AG09319 (cell line): ENCODE results near the gene KCNQ2.

Source experiments
- DNase-seq: peaks from one replicate; pipeline ENCODE4 v3.0.0-alpha.2; 2010; ENCODE audit warnings: low read depth; ENCODE audit errors: extremely low read depth
- TF ChIP-seq, protein P1 (sequence below): IDR thresholded peaks from 2 replicates; pipeline ENCODE4 v1.5.1; 2011; ENCODE audit warnings: low read depth, mild to moderate bottlenecking, inconsistent platforms, low read length, moderate library complexity

Gene KCNQ2

DNA sequence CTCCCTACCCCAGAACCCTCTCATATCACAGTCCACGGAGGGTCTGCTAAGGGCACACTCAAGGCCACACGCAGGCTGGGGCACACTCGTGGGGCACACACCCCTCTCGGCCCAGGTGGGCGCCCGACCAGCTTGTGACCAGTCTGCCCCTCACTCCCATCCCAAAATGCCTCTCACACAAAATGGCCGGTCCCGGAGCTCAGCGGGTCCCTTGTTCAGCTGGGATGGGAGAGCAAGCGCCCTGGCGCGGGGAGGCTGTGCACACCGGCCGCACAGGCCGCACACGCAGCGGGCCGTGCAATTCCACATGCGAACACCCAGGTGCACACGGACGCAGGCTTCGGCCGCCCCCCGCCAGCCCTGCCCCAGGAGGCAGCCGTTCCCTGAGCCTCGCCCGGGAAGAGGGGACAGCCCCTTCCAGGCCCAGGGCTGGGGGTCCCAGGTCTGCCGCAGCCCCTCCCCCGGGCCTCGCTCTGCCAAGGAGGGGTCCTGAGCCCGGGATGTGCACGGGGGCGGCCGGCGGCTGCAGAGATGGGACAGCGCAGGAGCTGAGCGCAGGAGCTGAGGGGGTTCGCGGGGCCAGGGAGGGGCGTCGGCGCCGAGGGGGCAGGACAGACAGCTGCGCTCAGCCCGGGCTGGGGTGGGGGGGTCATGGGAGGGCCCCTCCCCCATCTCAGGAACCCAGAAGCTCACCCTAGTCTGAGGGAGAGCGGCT is 1.3 kb downstream of the KCNQ2 start:
- no peak for DNase-seq
- TF ChIP-seq, protein P1, sequence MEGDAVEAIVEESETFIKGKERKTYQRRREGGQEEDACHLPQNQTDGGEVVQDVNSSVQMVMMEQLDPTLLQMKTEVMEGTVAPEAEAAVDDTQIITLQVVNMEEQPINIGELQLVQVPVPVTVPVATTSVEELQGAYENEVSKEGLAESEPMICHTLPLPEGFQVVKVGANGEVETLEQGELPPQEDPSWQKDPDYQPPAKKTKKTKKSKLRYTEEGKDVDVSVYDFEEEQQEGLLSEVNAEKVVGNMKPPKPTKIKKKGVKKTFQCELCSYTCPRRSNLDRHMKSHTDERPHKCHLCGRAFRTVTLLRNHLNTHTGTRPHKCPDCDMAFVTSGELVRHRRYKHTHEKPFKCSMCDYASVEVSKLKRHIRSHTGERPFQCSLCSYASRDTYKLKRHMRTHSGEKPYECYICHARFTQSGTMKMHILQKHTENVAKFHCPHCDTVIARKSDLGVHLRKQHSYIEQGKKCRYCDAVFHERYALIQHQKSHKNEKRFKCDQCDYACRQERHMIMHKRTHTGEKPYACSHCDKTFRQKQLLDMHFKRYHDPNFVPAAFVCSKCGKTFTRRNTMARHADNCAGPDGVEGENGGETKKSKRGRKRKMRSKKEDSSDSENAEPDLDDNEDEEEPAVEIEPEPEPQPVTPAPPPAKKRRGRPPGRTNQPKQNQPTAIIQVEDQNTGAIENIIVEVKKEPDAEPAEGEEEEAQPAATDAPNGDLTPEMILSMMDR, result no peak

DNA sequence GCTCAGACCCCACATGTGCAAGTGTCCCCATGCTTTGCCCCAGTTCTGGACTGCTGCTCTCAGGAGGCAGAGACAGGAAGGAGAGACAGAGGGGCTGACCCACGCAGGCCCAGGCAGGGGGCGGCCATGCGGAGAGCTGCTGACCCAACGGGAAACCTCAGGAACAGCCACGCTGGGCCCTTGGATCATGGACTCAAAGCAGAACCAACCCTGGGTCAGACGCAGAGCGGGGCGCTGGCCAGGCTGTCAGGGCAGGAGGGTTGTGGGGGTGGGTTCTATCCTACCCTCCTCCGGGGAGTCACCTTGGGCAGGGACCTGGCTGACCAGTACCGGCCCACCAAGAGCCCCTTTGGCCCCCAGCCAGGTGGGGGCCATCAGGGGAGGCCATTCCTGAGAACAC is 2.0 kb downstream of the KCNQ2 start:
- no peak for DNase-seq
- TF ChIP-seq, protein P1, result no peak

DNA sequence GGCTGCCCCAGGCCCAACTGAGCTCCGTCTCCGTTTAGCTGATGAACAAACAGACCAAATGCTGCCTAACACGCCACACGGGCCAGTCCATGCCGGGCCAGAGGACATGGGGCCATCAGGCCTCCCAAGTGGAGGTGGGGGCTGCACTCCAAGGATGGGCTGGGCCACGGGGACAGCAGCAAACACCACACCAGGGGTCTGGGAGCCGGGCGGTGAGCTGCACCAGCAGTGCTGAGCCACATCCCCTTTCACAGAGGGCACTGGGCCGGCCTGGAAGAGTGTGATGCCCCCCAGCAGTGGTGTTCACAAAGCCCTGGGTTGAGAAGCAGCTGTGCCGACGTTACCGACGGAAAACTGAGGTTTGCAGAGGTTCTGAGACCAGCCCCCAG is 2.7 kb downstream of the KCNQ2 start:
- TF ChIP-seq, protein P1, result no peak
- DNase-seq, result no peak

DNA sequence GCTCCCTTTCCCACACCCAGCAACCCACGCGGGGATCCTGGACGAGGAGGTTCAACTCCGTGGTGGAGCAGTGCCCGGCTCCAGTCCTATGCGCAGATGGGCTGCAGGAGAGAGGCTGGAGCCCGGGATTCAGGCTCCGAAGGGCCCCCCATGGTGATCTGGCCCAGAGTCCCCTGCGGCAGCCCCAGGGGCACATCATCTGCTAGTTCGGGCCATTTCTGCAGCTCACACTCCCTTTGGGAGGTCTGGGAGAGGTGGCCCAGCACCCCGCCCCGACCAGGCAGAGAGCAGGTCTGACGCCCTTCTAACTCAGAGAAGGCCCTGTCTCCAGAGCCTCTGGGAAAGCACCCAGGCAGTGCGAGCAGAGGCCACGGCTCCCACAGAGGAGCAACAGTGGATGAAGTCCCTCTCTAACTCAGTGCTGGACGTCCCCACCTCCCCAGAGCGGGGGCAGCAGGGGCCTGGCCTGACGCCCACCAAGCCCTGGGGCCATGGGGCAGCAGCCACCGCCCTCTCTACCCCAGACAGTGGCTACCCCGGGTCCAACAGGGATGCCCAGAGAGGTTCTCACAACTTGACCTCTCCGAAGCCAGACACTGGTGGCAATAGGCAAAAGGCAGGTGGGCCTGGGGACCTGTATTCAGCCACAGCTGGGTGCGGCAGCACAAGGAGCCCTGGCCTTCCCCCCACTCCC is 3.3 kb downstream of the KCNQ2 start:
- DNase-seq, result no peak
- TF ChIP-seq, protein P1, result no peak

DNA sequence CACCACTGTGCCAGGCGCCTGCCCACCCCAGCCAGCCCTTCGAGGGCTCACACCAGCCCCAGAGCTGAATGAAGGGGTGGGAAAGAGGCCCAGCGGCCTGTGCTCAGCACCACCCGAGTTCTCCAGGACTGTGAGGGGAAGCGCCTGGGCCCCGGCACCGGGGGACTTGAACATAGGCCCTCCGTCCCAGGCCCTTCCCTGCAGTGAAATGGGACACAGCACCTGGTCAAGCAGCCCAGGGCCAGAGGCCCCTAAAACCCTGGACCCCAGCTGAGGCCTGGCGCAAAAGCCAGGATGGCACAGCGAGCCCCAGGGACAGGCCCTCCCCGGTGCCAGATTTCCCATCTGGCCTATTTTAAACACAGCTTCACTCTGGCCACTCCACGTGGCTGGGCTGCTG is 4.0 kb downstream of the KCNQ2 start:
- no peak for DNase-seq
- TF ChIP-seq, protein P1, result no peak

DNA sequence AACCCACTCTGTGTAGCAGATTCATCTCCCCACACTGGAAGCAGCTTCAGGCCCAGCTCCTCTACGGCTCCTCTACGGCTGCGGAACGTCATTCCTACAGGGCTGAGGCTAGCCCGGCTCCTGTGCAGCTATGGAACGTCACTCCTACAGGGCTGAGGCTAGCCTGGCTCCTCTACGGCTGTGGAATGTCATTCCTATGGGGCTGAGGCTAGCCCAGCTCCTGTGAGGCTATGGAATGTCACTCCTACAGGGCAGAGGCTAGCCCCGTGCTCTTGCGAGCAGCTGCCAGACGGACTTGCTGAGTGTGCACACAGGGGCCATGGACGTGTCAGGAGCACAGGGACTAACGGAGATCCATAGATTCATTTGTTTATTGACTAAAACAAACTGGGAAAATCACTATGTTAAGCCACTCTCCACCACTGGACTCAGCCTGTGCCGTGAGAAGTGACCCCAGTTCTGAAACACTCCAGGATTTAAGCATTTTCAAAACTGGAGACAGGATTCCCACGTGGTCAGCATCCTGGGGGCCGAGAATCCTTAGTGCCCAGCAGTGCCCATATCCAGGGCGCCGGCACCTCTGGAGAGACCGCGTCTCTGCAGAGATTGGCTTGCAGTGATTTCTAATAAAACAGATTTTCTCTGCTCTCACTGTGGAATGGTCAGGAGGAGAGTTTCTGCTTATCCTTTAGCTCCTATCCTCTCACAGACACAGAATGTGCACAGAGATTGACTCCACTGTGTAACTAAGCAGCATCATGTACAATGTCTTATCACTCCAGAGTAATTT is 5.0 kb downstream of the KCNQ2 start:
- TF ChIP-seq, protein P1, result no peak

DNA sequence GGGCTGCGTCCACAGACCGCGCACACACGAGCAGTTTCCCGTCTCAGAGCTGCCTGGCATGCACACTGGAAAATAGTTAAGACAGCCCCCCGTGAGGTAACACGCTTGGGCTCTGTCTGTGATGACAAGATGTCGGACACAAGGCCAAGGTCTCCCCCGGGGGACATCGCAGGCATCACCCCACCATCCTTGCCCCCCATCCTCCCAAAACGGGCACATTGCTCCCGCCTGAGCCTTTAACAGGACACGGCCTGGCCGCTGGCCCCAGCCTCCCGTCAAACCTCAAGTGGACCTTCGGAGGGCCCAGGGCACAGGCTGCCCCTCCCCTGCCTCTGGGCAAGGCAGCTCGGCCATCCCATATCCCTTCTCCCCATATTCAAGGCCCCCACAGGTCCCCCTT is 5.6 kb downstream of the KCNQ2 start:
- TF ChIP-seq, protein P1, result no peak
- no peak for DNase-seq

More for the DNA sequence above, 5.0 kb downstream of the KCNQ2 start:
- DNase-seq, result no peak
